B cell (primary cell): ENCODE results near the gene SSC5D.

Experiments
- CTCF ChIP-seq: fragments of 200-600 bp; IDR thresholded peaks from one replicate; pipeline ENCODE4 v1.8.0; 2022; ENCODE audit warnings: antibody characterized with exemption, mild to moderate bottlenecking
- EZH2 ChIP-seq: IDR thresholded peaks from 2 replicates; pipeline ENCODE4 v1.6.1; 2012; ENCODE audit warnings: borderline replicate concordance, low read depth, mild to moderate bottlenecking, moderate library complexity, low read length; ENCODE audit not compliant: insufficient read depth, poor library complexity, severe bottlenecking

- TF ChIP-seq CTCF = no peak
- no peak for TF ChIP-seq EZH2
Measured at GRCh38 chr19:55495646-55496349, 7.6 kb downstream of the SSC5D start.
